Cardiac fibroblast (primary cell): ENCODE results near the gene BRPF1.

Source experiments
- DNase-seq, 2 donors: peaks; one replicate each; pipeline versions ENCODE4 v3.0.0 to v3.0.0-alpha.2; 2010; ENCODE audit warnings: low read depth in 2 of 2
- H3K4me3 ChIP-seq, 2 donors: replicated peaks in 1 of 2; 1 replicate in 1 of 2; 2 replicates in 1 of 2; pipeline ENCODE4 v1.5.1; 2011; ENCODE audit warnings: low read depth in 2 of 2, low read length in 2 of 2, mild to moderate bottlenecking in 2 of 2, moderate library complexity in 1 of 2
- CTCF ChIP-seq: IDR thresholded peaks from one replicate; pipeline ENCODE4 v1.5.1; 2011; ENCODE audit warnings: low read depth, mild to moderate bottlenecking, low read length, inconsistent platforms

BRPF1 gene

GRCh38 chr3:9797196-9797945 lies 65.8 kb downstream of the BRPF1 start:
- no peak for TF ChIP-seq CTCF
- DNase-seq = peak in 1 of 2 donors; percentile 26
- H3K4me3 ChIP-seq = no peak overlapping the region
